Prostate gland (tissue), 2 donors: Measurements from ENCODE around the gene PFN3. TPM values are rescaled to one million over a fixed set of nuclear protein-coding genes. Genes with fewer than 3 reads are reported as not detected.

Experiments used
- DNase-seq: peaks from one replicate; pipeline ENCODE4 v3.0.0-alpha.2; 2019; ENCODE audit warnings: low spot score
- H3K27ac ChIP-seq, 2 donors: fragments of 200-600 bp; sonication (generic); 2 replicates each; pipeline ENCODE4 v1.5.1; 2017 to 2019
- H3K27me3 ChIP-seq: fragments of 200-600 bp; sonication (generic); replicated peaks from 2 replicates; pipeline ENCODE4 v1.5.1; 2019; ENCODE audit not compliant: insufficient read depth
- H3K36me3 ChIP-seq, 2 donors: fragments of 200-600 bp; sonication (generic); 1 replicate in 1 of 2; 2 replicates in 1 of 2; pipeline versions ENCODE4 v1.5.1 to v1.8.1; 2017 to 2019
- H3K4me1 ChIP-seq: fragments of 200-600 bp; sonication (generic); replicated peaks from 2 replicates; pipeline ENCODE4 v1.5.1; 2019
- H3K4me3 ChIP-seq, 2 donors: fragments of 200-600 bp; sonication (generic); 2 replicates each; pipeline ENCODE4 v1.5.1; 2017 to 2019
- H3K9me3 ChIP-seq: fragments of 200-600 bp; sonication (generic); 2 replicates; pipeline ENCODE4 v1.5.1; 2017
- POLR2A ChIP-seq: fragments of 450-650 bp; IDR thresholded peaks from one replicate; pipeline ENCODE4 v1.6.1; 2016; ENCODE audit warnings: antibody characterized with exemption, mild to moderate bottlenecking
- POLR2AphosphoS5 ChIP-seq: sonication (generic); formaldehyde crosslinking; IDR thresholded peaks from one replicate; pipeline ENCODE4 v1.6.1; 2017; ENCODE audit warnings: antibody characterized with exemption
- WGBS: methylation state at CpG from one replicate; pipeline ENCODE4 v1.1.5; 2018; 5-methylcytosine and 5-hydroxymethylcytosine counted together
- intact Hi-C: fragments of 100-400 bp; cut with DNase I; formaldehyde crosslinking; loops from one replicate; pipeline ENCODE4 v1.14.2; 2022
- total RNA-seq, 2 donors: library from RNA; depleted of rRNA; stranded (reverse); fragments of >200 nt; gene quantifications; one replicate each; pipeline ENCODE4 v1.1.0, GENCODE V29; 2016
- TF ChIP-seq, protein P1 (sequence below), 4 experiments: fragments of 200-600 bp in 2 of 4; fragments of 450-650 bp in 2 of 4; sonication (generic) in 2 of 4; IDR thresholded peaks; 1 replicate in 3 of 4; 2 replicates in 1 of 4; pipeline ENCODE4 v1.5.1; 2016 to 2019; ENCODE audit warnings: antibody characterized with exemption in 4 of 4, mild to moderate bottlenecking in 2 of 4, moderate library complexity in 2 of 4

PFN3 gene
- total RNA-seq, 2 donors from 2014 or later = not detected

DNA sequence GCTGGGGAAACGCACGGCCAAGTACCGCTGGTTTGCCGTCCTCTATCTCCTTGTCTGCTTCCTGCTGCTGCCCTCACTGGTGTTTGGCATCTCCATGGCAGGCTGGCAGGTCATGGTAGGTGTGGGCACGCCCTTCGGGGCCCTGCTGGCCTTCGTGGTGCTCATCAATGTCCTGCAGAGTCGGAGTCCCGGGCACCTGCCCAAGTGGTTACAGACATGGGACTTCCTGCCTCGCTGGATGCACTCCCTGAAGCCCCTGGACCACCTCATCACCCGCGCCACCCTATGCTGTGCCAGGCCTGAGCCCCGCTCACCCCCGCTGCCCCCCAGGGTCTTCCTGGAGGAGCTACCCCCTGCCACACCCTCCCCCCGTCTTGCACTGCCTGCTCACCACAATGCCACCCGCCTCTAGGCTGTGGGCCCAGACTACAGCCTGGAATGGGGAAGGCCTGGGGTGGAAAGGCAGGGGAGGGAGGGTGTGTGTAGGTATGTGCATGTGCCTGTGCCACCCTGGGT, 2.5 kb downstream of the PFN3 start:
- TF ChIP-seq POLR2A (no peak), POLR2AphosphoS5 (no peak)
- TF ChIP-seq, protein P1, sequence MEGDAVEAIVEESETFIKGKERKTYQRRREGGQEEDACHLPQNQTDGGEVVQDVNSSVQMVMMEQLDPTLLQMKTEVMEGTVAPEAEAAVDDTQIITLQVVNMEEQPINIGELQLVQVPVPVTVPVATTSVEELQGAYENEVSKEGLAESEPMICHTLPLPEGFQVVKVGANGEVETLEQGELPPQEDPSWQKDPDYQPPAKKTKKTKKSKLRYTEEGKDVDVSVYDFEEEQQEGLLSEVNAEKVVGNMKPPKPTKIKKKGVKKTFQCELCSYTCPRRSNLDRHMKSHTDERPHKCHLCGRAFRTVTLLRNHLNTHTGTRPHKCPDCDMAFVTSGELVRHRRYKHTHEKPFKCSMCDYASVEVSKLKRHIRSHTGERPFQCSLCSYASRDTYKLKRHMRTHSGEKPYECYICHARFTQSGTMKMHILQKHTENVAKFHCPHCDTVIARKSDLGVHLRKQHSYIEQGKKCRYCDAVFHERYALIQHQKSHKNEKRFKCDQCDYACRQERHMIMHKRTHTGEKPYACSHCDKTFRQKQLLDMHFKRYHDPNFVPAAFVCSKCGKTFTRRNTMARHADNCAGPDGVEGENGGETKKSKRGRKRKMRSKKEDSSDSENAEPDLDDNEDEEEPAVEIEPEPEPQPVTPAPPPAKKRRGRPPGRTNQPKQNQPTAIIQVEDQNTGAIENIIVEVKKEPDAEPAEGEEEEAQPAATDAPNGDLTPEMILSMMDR (IDR thresholded peaks at IDR 0.05) = no peak
- intact Hi-C loops = no loop called here
- no peak for DNase-seq
- H3K4me3 ChIP-seq = no peak overlapping the region
- no peaks in the 10 kb centered on the region for H3K36me3 ChIP-seq
- no peaks in the 10 kb centered on the region for H3K9me3 ChIP-seq
- 92% methylated on average over 16 of the region's 16 CpGs for WGBS
- H3K27me3 ChIP-seq = no peaks in the 10 kb centered on the region
- H3K4me1 ChIP-seq = peaks cover 6% of the 10 kb centered on the region
- H3K27ac ChIP-seq = no peak overlapping the region

GRCh38 chr5:177396807-177397206, 3.7 kb downstream of the PFN3 start:
- Histone ChIP-seq H3K4me3 (no peak overlapping the region), H3K4me1 (no peaks in the 10 kb centered on the region), H3K27me3 (no peaks in the 10 kb centered on the region), H3K9me3 (no peaks in the 10 kb centered on the region), H3K27ac (no peak overlapping the region), H3K36me3 (no peaks in the 10 kb centered on the region)
- 88% methylated on average over 10 of the region's 10 CpGs for WGBS
- TF ChIP-seq POLR2AphosphoS5 (no peak), POLR2A (no peak)
- TF ChIP-seq, protein P1 (IDR thresholded peaks at IDR 0.05) = no peak
- intact Hi-C loops = no loop called here
- no peak for DNase-seq

DNA sequence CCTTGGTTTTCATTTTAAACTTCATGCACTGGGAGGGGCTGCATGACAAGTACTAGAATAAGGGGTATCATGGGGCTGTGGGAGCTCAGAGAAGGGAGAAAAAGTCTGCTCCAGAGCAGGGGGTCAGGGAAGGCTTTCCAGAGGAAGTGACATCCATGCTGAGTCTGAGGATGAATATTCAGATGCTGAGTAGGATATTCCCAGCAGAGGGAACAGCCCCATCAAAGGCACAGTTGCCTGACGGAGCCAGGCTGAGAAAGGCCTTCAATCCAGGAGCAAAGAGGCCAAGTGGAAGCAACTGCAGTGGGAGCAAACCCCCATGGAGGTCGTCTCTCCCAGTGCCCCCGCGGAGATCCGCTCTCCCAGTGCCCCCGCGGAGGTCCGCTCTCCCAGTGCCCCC, 4.4 kb downstream of the PFN3 start:
- Histone ChIP-seq H3K4me1 (no peaks in the 10 kb centered on the region), H3K9me3 (no peaks in the 10 kb centered on the region), H3K27me3 (no peaks in the 10 kb centered on the region), H3K4me3 (no peak overlapping the region), H3K36me3 (no peaks in the 10 kb centered on the region), H3K27ac (no peak overlapping the region)
- 58% methylated on average over 8 of the region's 8 CpGs for WGBS
- no peak for TF ChIP-seq POLR2A
- intact Hi-C loops = no loop called here
- no peak for DNase-seq

GRCh38 chr5:177393990-177394389, 6.5 kb downstream of the PFN3 start:
- Histone ChIP-seq H3K4me3 (no peak overlapping the region), H3K27ac (no peak overlapping the region), H3K27me3 (no peaks in the 10 kb centered on the region), H3K9me3 (no peaks in the 10 kb centered on the region), H3K4me1 (no peaks in the 10 kb centered on the region), H3K36me3 (no peaks in the 10 kb centered on the region)
- no peak for TF ChIP-seq POLR2AphosphoS5
- TF ChIP-seq, protein P1 (IDR thresholded peaks at IDR 0.05) = no peak
- whole genome bisulfite sequencing = 90% methylated on average over 5 of the region's 5 CpGs
- intact Hi-C loops = loop anchor here (5.0 kb wide), 1 partner anchor 108 kb away; no protein-coding TSS in a partner anchor
- DNase-seq = no peak

DNA sequence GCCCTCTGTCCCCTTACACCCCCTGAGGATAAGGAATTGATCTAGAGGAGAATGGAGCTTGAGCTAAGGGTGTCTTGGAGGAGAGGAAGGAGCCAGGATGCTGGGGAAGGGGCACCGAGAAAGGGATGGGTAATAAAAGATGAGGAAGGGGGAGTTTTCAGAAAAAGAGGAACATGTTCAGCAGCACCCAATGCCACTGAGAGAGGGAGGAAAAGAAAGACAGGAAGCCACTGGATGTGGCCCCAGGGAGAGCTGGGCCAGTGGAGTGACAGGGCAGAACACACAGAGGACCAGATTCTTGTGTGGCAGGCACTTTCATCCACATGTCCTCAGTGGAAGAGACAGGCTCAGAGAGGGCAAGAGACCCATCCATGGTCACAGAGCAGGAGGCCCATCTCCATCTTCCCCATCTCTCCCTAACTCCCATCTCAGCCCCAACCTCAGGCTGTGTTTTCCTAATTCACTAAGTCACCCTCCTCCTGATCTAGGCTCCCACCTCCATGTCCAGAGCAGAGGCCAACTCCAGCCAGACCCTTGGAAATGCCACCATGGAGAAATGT, 7.2 kb downstream of the PFN3 start:
- H3K4me3 ChIP-seq = no peak overlapping the region
- DNase-seq = no peak
- intact Hi-C loops = loop anchor here (5.0 kb wide), 1 partner anchor 109 kb away; no protein-coding TSS in a partner anchor
- no peaks in the 10 kb centered on the region for H3K9me3 ChIP-seq
- H3K27me3 ChIP-seq = no peaks in the 10 kb centered on the region
- H3K4me1 ChIP-seq = no peaks in the 10 kb centered on the region
- WGBS = 54% methylated on average over 1 of the region's 1 CpG
- no peak overlapping the region for H3K27ac ChIP-seq
- H3K36me3 ChIP-seq = no peaks in the 10 kb centered on the region
- no peak for TF ChIP-seq POLR2AphosphoS5
- TF ChIP-seq, protein P1 (IDR thresholded peaks at IDR 0.05) = no peak
- no peak for TF ChIP-seq POLR2A
